GM23338 (cell line): ENCODE measurements around the gene TERC. TPM values are rescaled to one million over a fixed set of nuclear protein-coding genes. Genes with fewer than 3 reads are reported as not detected.
"Not testable (repeated sequence)": the region's sequence is repeated elsewhere in the genome, so short reads cannot be mapped to it uniquely, and the experiment has no call there.

ENCODE experiments used
- ATAC-seq: fragments of 200-7000 bp; cut with Tn5 transposase; 3 replicates; pipeline ENCODE4 v1.9.1; 2020
- DNase-seq: peaks from one replicate; pipeline ENCODE4 v3.0.0-alpha.2; 2015; ENCODE audit warnings: low spot score
- H2AFZ ChIP-seq: fragments of 200-600 bp; sonication (generic); 2 replicates; pipeline ENCODE4 v1.8.0; 2016; ENCODE audit warnings: antibody characterized with exemption, mild to moderate bottlenecking, moderate library complexity
- H3F3A ChIP-seq: fragments of 200-600 bp; sonication (generic); replicated peaks from 2 replicates; pipeline ENCODE4 v1.8.0; 2017; ENCODE audit warnings: antibody characterized with exemption, mixed run types, low read depth
- H3K27ac ChIP-seq: fragments of 200-600 bp; sonication (generic); 2 replicates; pipeline ENCODE4 v1.6.1; 2016; ENCODE audit warnings: low read depth
- H3K27me3 ChIP-seq: fragments of 200-600 bp; sonication (generic); 2 replicates; pipeline ENCODE4 v1.8.0; 2016; ENCODE audit warnings: mild to moderate bottlenecking, mixed run types, moderate library complexity; ENCODE audit not compliant: insufficient read depth
- H3K36me3 ChIP-seq: fragments of 200-600 bp; sonication (generic); 2 replicates; pipeline ENCODE4 v1.8.0; 2016; ENCODE audit warnings: mild to moderate bottlenecking; ENCODE audit not compliant: insufficient read depth
- H3K4me1 ChIP-seq: fragments of 200-600 bp; sonication (generic); 2 replicates; pipeline ENCODE4 v1.8.0; 2016; ENCODE audit warnings: mild to moderate bottlenecking, moderate library complexity; ENCODE audit not compliant: insufficient read depth
- H3K4me2 ChIP-seq: fragments of 200-600 bp; sonication (generic); 2 replicates; pipeline ENCODE4 v1.7.1; 2017; ENCODE audit warnings: mixed run types
- H3K4me3 ChIP-seq: fragments of 200-600 bp; sonication (generic); 2 replicates; pipeline ENCODE4 v1.6.1; 2016; ENCODE audit warnings: mixed run types
- H3K79me2 ChIP-seq: fragments of 200-600 bp; sonication (generic); replicated peaks from 2 replicates; pipeline ENCODE4 v1.8.0; 2017; ENCODE audit warnings: mild to moderate bottlenecking; ENCODE audit not compliant: insufficient read depth
- H3K9me2 ChIP-seq: fragments of 200-600 bp; sonication (generic); 2 replicates; pipeline ENCODE4 v1.8.0; 2017; ENCODE audit not compliant: insufficient read depth
- H4K20me1 ChIP-seq: fragments of 200-600 bp; sonication (generic); replicated peaks from 2 replicates; pipeline ENCODE4 v1.8.0; 2017; ENCODE audit warnings: mild to moderate bottlenecking; ENCODE audit not compliant: insufficient read depth
- H3K27ac Mint-ChIP-seq: 2 replicates; pipeline ENCODE4 v1.8.0; 2020; ENCODE audit warnings: inconsistent platforms, mild to moderate bottlenecking, moderate library complexity, mixed read lengths
- H3K27me3 Mint-ChIP-seq: 3 replicates; pipeline ENCODE4 v1.8.0; 2022; ENCODE audit warnings: low read depth, mild to moderate bottlenecking, moderate library complexity, mixed read lengths, inconsistent platforms; ENCODE audit not compliant: insufficient read depth, poor library complexity
- H3K36me3 Mint-ChIP-seq: 3 replicates; pipeline ENCODE4 v1.8.0; 2021; ENCODE audit warnings: low read depth, mild to moderate bottlenecking, inconsistent platforms, moderate library complexity, mixed read lengths
- H3K4me1 Mint-ChIP-seq: 3 replicates; pipeline ENCODE4 v1.8.0; 2020; ENCODE audit warnings: mild to moderate bottlenecking, inconsistent platforms, mixed read lengths
- H3K4me3 Mint-ChIP-seq: 3 replicates; pipeline ENCODE4 v1.8.0; 2021; ENCODE audit warnings: moderate library complexity, mild to moderate bottlenecking, inconsistent platforms, mixed read lengths
- H3K9me3 Mint-ChIP-seq: 3 replicates; pipeline ENCODE4 v1.8.0; 2020; ENCODE audit warnings: moderate library complexity, mild to moderate bottlenecking, inconsistent platforms, mixed read lengths
- CTCF ChIP-seq, 2 experiments: fragments of 200-600 bp in 1 of 2; sonication (generic) in 1 of 2; conservative IDR thresholded peaks; 2 replicates each; pipeline versions ENCODE4 v1.5.1 to v1.6.1; 2016 to 2017; ENCODE audit warnings: antibody characterized with exemption in 2 of 2, low read depth in 2 of 2, mild to moderate bottlenecking in 2 of 2, moderate library complexity in 1 of 2
- ETS1 ChIP-seq: IDR thresholded peaks from 2 replicates; pipeline ENCODE4 v1.6.1; 2016; ENCODE audit warnings: antibody characterized with exemption
- EZH2 ChIP-seq: fragments of 200-600 bp; sonication (generic); IDR thresholded peaks from one replicate; pipeline ENCODE4 v1.8.0; 2017; ENCODE audit warnings: antibody characterized with exemption, mild to moderate bottlenecking, low read depth; ENCODE audit not compliant: unreplicated experiment
- NANOG ChIP-seq: IDR thresholded peaks from 2 replicates; pipeline ENCODE4 v1.6.1; 2016; ENCODE audit warnings: antibody characterized with exemption, borderline replicate concordance
- polyA plus RNA-seq: library from polyadenylated mRNA; unstranded; fragments of >200 nt; fragmentation: Nextera tagmentation; extraction: Ambion mirVana; gene quantifications from 2 replicates; pipeline ENCODE4 v1.2.1, GENCODE V29; 2016
- small RNA-seq: library from RNA; depleted of rRNA; stranded (forward); fragments of <200 nt; gene quantifications from one replicate; pipeline ENCODE3, GENCODE V24; 2014; ENCODE audit warnings: low replicate concordance
- total RNA-seq: library from RNA; depleted of rRNA; stranded (reverse); fragments of >200 nt; shearing (Covaris generic); gene quantifications from 2 replicates; pipeline ENCODE4 v1.2.3, GENCODE V29; 2014; rRNA removed

The TERC gene
- total and polyA plus RNA-seq, 2 experiments from 2014 or later: 1.7 to 206 TPM

GRCh38 chr3:169722724-169723123, 42.1 kb downstream of the TERC start (continued):
- TF ChIP-seq ETS1: no peak
- no peak for TF ChIP-seq CTCF (conservative IDR thresholded peaks at IDR 0.05; ENCODE audit: low read depth in 2 of 2)
- TF ChIP-seq NANOG: no peak
- TF ChIP-seq EZH2: no peak

GRCh38 chr3:169718415-169718814, 46.4 kb downstream of the TERC start:
- H3K9me3 Mint-ChIP-seq, H3K27ac Mint-ChIP-seq: not testable (repeated sequence)

More at GRCh38 chr3:169718415-169718814, 46.4 kb downstream of the TERC start:
- ATAC-seq, H3K79me2 ChIP-seq, H3K4me2 ChIP-seq, H3K4me3 ChIP-seq, H3K4me1 ChIP-seq, H2AFZ ChIP-seq, H3K9me2 ChIP-seq, H4K20me1 ChIP-seq, H3F3A ChIP-seq, H3K4me1 Mint-ChIP-seq, H3K36me3 ChIP-seq, H3K27me3 Mint-ChIP-seq, H3K4me3 Mint-ChIP-seq, H3K27ac ChIP-seq, DNase-seq, H3K27me3 ChIP-seq, H3K36me3 Mint-ChIP-seq: not testable (repeated sequence)

Small RNAs within 50 kb of the gene (small RNA-seq; reads per million reads assigned to genes)
- not detected for gene RNU6-637P

Other genes starting within 250 kb of the TERC start
- 1.1 and 2.7 TPM in 2 replicates for gene MECOM, start 101.3 kb downstream of the TERC start, total RNA-seq
- gene MECOM, start 101.3 kb downstream of the TERC start, polyA plus RNA-seq: 0.14 and 0.15 TPM in 2 replicates
- 5.2 and 6.4 TPM in 2 replicates for gene ACTRT3, start 4.5 kb upstream of the TERC start, total RNA-seq
- 2.0 and 2.9 TPM in 2 replicates for gene ACTRT3, start 4.5 kb upstream of the TERC start, polyA plus RNA-seq
- 19.4 and 20.6 TPM in 2 replicates for gene MYNN, start 8.3 kb upstream of the TERC start, total RNA-seq
- 10.8 and 14.2 TPM in 2 replicates for gene MYNN, start 8.3 kb upstream of the TERC start, polyA plus RNA-seq
- gene LRRIQ4, start 47.8 kb upstream of the TERC start, total RNA-seq: not detected in 2 replicates
- 0.29 TPM in 1 of 2 replicates, not detected in the other for gene LRRIQ4, start 47.8 kb upstream of the TERC start, polyA plus RNA-seq
- 15.7 and 19.6 TPM in 2 replicates for gene LRRC34, start 47.8 kb upstream of the TERC start, total RNA-seq
- gene LRRC34, start 47.8 kb upstream of the TERC start, polyA plus RNA-seq: 9.1 and 12.8 TPM in 2 replicates
- gene LRRC31, start 104.9 kb upstream of the TERC start, total RNA-seq: not detected in 2 replicates
- not detected in 2 replicates for gene LRRC31, start 104.9 kb upstream of the TERC start, polyA plus RNA-seq
- not detected in 2 replicates for gene SAMD7, start 146.5 kb upstream of the TERC start, total RNA-seq
- not detected in 2 replicates for gene SAMD7, start 146.5 kb upstream of the TERC start, polyA plus RNA-seq
- gene SEC62, start 201.7 kb upstream of the TERC start, total RNA-seq: 19.9 and 23.6 TPM in 2 replicates
- gene SEC62, start 201.7 kb upstream of the TERC start, polyA plus RNA-seq: 279 and 306 TPM in 2 replicates